Measurements from ENCODE around the gene ZNF93.

DNA sequence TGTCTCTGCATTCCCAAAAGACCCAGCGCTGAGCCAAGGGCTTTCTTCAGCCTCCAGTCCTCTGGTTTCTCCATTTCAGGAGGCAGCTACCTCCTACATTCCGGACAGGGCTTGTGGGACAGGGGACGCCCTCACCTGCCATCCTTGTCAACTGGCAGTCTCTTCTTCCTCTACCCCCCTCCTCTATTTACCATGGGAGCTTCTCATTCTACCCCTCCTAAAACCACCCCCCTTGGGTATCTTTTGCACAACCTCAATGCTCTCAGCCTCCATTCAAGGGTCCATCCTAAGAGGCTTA, 43.8 kb downstream of the ZNF93 start:
- TF ChIP-seq POLR2AphosphoS5 (IDR thresholded peaks at IDR 0.05) (no peak), POLR2A (IDR thresholded peaks at IDR 0.05) (no peak), CTCF (IDR thresholded peaks at IDR 0.05) (no peak), EP300 (IDR thresholded peaks at IDR 0.05) (no peak)

Data from suprapubic skin (tissue), 4 donors.